NCI-H524 treated with DMSO at 0.1 percent for 48 hours (cell line): ENCODE measurements around the gene GP9.
"Not testable (repeated sequence)": the region's sequence is repeated elsewhere in the genome, so short reads cannot be mapped to it uniquely, and the experiment has no call there.

Experiments used
- DNase-seq: peaks from one replicate; lab custom pipeline; 2025; lab: John Stamatoyannopoulos, UW

Gene GP9

GRCh38 chr3:129070086-129070885, 9.7 kb downstream of the GP9 start:
- DNase-seq = no peak

DNA sequence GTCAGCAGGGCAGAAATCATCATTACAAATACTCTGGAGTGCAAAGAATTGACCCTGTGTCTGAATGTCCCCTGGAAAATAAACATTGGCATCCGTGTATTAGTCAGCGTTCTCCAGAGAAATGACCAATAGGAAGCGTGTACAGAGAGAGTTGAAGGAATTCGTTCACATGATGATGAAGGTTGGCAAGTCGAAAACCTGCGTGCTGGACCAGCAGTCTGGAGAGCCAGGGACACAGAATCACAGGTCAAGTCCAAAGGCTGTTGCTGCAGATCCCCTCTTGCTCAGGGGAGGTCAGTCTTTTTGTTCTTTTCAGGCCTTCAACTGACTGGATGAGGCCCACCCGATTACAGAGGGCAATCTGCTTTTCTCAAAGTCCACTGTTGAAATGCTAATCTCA, 16.6 kb downstream of the GP9 start:
- DNase-seq = no peak

GRCh38 chr3:129078510-129078909, 17.9 kb downstream of the GP9 start:
- no peak for DNase-seq

GRCh38 chr3:129081503-129081902, 20.9 kb downstream of the GP9 start:
- DNase-seq = no peak

DNA sequence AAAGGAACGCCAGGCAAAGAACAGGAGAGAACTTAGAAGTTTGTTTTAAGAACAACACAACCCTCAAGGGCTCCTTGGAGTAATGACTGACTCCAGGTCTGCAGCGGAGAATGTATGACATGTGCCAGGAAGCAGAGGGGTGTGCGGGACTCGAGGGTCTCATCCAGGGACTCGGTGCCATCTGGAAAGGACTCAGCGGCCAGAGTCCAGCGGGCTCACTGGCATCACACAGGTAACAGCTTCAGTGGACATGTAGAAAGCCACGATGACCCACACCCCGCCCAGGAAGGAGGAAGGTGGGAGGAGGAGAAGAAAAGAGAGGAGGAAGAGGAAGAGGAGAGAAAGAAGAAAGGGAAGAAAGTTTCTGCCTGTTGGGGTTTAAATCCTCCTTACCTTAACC, 21.4 kb downstream of the GP9 start:
- no peak for DNase-seq

GRCh38 chr3:129084501-129084900, 23.9 kb downstream of the GP9 start:
- DNase-seq = no peak

GRCh38 chr3:129085165-129085715, 24.7 kb downstream of the GP9 start:
- DNase-seq = no peak

- DNase-seq = no peak
Measured at GRCh38 chr3:129085818-129086217, 25.2 kb downstream of the GP9 start.

GRCh38 chr3:129087138-129087702, 26.6 kb downstream of the GP9 start:
- no peak for DNase-seq

- not testable (repeated sequence) for DNase-seq
Measured at GRCh38 chr3:129087904-129088303, 27.3 kb downstream of the GP9 start.

DNA sequence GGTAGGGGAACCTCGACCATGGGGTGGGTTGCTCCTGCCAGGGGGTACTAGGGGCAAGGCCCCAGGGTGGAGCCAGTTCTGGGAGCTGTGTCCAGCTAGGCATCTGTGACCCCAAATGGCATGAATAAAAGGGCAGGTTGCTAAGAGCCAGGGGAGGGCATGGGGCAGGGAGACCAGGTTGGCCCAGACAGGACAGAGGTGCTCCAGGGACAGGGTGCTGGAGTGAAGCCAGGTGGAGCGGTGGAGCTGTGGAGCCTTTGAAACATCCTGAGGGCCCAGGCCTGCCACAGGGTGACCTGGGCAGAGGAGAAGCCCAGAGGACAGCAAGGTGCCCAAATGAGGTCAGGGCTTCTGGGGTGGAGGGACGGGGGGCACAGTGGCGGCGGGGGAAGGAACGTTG, 27.7 kb downstream of the GP9 start:
- not testable (repeated sequence) for DNase-seq

DNA sequence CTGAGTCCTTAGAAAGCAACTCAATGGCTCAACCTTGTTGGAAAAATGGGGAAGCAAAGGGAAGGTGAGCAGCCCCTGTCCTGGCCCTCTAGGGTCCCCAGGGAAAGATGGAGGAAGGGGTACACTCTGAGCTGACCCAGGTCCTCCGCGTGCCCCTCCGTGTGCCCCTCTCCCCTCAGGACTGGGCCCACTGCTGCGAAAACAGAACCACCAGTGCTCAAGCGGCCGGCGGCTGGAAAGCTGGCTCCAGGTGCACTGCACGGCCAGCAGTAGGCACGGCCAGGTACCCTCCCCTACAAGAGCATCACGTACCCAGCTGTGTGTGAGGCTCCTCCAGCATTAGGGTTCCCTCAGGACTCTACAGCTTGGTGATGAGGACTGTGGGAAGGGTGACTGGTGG, 34.7 kb downstream of the GP9 start:
- DNase-seq = no peak

GRCh38 chr3:129100274-129100673, 39.7 kb downstream of the GP9 start:
- no peak for DNase-seq

GRCh38 chr3:129101370-129102138, 41.0 kb downstream of the GP9 start:
- DNase-seq = no peak

GRCh38 chr3:129103296-129103695, 42.7 kb downstream of the GP9 start:
- no peak for DNase-seq

- no peak for DNase-seq
Measured at GRCh38 chr3:129104051-129104450, 43.5 kb downstream of the GP9 start.

DNA sequence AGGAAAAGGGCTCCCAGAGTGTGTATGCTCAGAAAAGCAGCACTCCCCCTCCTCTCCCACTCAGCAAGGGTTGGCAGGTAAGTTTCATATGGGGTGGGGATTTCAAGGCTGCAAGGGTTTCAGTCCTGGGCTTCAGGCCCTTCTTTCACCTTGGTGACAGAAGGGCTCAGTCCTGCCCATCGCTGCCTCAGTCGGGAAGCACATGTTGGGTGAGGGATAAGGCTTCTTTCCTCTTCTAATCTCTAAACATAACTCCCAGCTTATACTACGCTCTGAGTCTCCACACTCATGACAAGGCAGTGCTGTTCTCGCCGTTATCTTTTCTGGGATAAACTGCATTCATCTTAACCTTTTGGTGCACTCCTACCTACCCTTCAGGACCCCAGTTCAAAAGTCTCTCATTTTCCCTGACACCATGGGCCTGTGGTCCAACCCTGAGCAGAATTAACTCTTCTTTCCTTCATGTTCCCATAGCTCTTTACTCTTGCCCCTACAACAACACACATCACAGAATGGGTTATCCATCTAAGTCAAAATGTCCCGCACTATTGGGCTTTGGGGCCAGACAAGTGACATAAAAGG, 44.0 kb downstream of the GP9 start:
- DNase-seq = no peak

DNA sequence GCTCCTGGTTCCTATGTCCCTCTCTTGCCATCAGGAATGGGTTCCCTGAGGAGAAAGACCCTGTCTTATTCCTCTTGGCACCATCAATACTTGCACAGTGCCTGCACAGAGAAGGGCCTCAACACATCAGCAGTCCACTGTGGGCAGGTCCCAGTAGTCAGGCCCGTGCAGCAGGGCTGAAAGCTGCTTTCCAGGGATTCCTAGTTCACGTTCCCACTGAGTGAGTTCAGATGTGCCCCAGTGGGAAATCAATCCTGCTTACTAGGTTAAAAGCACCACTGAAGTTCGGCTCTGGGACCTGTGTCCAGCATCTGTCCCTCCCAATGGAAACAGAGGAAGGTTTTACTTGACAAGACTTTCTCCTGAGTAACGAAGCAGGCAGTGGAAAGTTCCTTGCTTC, 45.3 kb downstream of the GP9 start:
- DNase-seq = no peak

GRCh38 chr3:129106320-129106719, 45.7 kb downstream of the GP9 start:
- peak; percentile 10 for DNase-seq

- DNase-seq = no peak
Measured at GRCh38 chr3:129106866-129107565, 46.4 kb downstream of the GP9 start.

GRCh38 chr3:129107793-129108192, 47.2 kb downstream of the GP9 start:
- DNase-seq = no peak
